IPS DF 4.7 (cell line): ENCODE results near the gene EVA1A.
"Not testable (repeated sequence)": the region's sequence is repeated elsewhere in the genome, so short reads cannot be mapped to it uniquely, and the experiment has no call there.

ENCODE experiments used
- DNase-seq: peaks from one replicate; pipeline ENCODE4 v3.0.0-alpha.2; 2013; ENCODE audit warnings: low spot score; ENCODE audit errors: extremely low read depth

EVA1A gene

DNA sequence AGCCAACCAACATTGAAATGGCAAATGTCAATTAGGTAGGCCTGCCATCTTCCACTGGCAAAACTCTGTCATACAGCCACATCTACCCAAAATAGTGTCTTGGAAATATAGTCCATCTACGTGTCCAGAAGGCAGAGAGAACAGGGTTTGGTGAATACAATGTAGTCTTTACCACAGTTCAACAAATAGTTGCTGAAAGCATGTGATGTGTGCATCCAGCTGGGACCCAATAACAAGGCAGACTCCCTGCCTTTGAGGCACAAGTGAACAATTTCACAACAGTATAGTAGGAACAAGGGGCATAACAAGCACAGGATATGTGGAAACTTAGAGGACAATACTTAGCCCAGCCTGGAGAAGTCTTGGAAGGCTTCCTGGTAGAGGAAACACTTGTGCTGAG, 72.6 kb downstream of the EVA1A start:
- DNase-seq = no peak

DNA sequence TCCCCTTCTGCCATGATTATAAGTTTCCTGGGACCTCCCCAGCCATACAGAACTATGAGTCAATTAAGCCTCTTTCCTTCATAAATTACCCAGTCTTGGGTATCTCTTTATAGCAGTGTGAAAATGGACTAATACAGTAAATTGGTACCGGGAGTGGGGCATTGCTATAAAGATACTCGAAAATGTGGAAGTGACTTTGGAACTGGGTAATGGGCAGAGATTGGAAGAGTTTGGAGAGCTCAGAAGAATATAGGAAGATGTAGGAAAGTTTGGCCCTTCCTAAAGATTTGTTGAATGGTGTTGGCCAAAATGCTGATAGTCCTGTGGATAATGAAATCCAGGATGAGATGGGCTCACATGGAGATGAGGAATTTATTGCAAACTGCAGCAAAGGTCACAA, 74.0 kb downstream of the EVA1A start:
- not testable (repeated sequence) for DNase-seq

DNA sequence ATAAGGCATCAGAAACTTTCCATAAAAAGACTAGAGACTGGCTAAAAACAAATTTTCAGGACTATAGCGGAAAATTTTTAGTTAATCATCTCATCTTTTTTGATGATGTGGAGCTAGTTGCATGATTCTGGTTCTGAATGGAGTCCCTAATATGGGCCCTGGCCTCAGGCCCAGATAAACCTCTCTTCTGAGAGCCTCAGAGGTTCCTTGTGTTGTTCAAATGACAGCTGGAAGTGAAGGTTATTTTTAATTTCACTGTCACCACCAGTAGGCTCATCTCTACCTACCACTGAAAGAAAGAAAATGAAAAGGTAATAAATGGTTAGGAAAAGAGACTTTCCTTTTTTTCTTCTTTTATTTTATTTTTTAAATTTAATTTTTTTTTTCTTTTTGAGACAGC, 75.9 kb downstream of the EVA1A start:
- DNase-seq = no peak

DNA sequence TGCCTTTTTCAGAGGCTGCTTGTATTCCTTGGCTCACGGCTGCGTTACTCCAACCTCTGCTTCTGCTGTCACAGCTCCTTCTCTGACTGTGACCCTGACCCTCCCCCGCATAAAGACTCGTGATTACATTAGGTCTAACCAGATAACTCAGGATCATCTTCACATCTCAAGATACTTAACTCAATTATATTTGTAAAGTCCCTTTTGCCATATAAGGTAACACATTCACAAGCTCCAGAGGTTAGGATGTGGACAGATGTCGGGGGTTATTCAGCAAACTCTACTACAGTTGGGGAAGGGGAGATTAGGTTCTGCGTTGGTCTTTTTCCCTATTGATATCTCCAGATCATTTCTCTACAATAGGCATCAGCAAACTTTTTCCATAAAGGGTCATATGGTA, 76.9 kb downstream of the EVA1A start:
- no peak for DNase-seq

DNA sequence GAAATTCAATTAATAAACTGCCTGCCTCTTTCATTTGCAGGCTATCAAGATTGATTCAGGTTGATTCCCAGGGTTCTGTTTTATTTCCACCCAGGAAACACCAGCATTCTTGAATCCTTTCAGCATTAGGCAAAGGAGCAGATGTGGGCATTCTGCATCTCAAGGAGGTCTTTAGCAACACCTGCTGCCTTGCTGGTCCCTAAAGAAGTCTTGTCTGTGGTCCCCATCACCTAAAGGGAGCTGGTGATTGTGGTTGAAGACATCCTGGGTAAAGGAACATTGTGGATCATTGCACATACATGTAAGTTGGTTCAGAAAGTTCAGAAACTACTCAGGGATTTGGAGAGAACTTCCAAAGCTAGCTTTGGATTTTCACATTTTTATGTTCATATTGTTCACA, 78.3 kb downstream of the EVA1A start:
- DNase-seq = no peak

DNA sequence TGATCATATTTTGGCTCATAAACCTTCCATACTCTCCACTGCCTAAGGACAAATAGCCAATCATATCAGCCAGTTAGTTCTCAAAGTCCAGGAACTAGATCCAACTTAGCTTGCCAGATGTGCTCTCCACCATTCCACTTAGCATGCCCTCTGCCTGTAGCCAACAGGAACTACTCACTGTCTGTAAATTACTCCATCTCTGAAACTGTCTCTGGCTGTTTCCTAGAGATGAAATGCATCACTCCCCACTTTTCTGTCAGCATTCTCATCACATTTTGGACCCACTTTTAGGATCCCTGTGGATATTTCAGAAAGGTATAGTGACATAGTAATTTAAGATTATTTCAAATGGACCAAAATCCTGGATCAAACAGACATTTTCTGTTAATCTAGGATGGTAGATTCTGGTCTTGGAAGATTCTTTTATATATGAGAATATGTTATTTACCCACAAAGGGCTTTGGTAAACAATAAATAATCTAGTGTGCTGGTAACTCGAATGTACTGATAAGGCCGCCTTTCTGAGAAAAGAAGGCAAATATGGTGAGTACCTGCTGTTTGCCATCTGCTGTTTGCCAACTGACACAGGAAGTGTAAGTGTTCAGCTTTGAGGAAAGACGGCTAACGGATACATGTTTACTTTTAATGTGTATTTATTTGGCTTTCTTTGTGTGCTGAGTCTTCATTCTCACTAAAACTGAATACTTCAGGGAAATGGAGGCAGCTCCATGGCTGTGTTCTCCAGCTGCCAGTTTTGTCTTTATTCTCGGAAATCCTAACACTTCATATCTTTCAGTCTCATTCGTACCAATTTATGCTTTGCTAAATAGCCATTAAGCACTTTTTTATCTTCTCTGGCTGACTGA, 79.5 kb downstream of the EVA1A start:
- no peak for DNase-seq

DNA sequence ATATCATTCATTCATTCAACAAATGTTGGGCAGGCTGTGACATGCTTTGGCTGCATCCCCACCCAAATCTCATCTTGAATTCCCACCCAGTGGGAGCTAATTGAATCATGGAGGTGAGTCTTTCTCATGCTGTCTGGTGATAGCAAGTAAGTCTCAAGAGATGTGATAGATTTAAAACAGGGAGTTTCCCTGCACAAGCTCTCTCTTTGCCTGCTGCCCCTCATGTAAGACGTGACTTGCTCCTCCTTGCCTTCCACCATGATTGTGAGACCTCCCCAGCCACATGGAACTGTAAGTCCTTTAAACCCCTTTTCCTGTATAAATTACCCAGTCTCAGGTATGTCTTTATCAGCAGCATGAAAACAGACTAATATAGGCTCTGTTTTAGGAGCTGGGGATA, 83.0 kb downstream of the EVA1A start:
- DNase-seq = not testable (repeated sequence)

DNA sequence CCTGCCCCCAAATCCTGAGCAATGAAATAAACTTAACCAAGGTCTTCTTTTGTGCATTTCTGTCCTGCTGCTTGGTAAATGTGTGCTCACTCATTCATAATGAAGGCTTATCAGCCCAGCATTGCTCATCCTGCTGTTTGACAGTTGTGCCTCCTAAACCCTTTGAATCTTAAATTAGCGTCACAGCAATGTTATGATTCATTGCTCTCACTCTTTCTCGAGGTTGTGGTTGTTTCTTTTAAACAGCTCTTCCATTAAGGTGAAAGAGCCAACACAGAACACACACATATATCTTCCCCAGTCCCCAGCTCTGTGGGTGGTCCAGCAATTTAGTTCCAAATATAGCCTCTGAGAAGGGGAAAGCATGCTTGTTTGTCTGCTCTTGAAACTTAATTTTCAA, 84.0 kb downstream of the EVA1A start:
- DNase-seq = no peak

DNA sequence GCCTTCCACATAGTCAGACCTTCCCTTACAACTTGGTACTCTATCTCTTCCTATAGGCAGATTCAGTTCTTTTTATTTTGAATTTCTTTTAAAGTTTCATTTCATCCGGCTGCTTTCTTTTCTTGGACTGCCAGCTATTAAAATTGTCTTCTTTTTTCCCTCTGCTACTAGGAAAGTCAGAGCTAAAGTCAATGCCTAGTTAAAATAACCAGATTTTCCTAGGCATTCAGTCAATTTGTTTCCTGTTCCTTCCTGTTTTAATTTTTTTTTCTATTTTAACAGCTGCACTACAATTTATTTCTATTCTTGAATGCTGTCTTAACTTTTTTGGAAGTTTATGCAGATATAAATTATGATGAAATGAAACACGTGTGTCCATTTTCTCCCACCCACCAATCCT, 84.8 kb downstream of the EVA1A start:
- no peak for DNase-seq

DNA sequence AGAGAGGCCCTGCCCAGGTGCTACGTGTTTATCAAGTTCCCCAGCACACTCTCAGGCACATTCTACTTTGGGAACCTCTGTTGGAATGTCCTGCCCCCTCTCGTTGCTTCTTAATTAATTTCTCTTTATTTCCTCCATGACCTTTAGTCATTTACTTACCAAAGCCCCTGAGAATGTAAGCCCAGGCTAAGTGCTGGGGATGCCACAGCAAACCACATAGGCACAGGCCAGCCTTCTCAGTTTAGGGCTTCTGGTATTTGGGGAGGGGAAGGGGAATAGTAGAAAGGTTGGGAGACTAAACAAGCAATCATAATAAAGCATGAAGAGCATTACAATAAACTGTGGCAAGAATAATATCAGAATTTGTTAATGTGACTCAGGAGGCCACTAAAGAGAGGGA, 85.7 kb downstream of the EVA1A start:
- DNase-seq = no peak

DNA sequence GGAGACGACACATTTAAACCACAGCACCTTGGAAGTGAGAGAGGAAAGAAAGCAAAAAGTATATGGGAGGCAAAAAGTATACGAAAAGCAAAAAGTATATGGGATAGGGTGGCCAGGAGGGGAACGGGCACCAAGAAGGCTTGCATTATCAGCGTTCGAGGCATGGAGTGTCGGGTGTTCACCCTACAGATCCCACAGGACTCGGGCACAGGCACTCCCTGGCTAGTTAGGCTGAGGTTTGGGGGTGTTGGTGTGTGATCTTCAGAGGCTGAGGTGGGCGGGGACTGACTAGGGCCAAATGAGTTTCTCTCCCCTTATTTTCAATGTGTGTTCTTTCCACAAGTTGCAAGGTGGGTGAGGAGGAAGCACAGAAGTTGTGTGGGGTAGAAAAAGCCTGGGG, 86.6 kb downstream of the EVA1A start:
- DNase-seq = no peak

DNA sequence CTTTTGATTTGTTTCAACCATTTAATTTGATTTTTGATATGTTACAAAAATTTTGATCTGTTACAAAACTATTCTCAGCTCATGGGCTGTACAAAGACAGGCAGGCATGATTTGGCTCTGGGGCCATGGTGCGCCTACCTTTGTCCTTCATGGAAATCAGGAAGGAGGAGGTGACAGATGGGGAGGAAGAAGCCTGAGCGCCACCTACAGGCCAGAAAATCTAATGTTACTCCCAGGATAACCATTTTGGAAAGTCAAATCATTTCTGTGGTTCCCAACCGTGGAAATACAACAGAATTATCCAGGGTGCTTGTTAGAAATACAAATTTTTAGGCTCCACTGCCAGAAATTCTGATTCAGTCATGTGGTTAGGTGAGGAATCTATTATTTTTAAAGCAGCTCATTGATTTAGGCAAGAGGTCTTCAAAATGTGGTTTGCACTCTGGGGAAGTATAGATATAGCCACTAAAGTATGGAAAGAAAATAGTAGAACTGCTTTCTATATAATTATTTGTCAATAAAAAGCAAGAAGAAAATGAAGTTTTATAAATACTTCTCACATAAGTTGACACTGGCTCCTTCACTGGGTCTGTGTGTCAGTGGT, 93.9 kb downstream of the EVA1A start:
- DNase-seq = peak; percentile 56

DNA sequence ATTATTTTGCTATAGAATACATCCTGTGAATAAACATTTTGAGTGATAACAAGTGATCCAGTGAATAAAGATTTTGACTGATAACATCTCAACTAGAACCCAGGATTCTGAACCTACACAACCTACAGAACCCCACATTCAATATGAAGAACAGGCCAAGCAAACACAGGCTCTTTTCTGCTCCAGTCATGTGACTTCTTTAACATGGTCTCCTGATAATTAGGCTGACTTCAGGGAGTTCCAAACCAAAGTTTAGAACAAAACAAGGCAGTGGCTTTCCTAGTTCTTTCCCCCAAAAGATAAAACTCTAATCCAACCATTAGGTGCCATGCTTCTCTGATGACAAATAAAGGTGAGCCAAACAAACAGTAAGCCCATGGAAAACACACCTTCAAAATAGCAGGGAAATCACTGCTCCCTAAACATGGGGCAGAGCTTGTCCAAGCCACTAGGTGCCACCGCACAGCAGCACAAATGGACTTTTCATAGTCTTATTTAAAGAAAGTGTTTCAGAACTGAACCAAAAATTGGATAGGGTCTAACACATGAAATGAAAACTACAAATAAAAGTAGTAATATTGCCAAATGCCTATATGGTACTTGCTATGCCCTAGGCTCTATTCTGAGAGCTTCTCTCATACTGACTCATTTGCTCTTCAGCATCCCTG, 95.3 kb downstream of the EVA1A start:
- DNase-seq = no peak

DNA sequence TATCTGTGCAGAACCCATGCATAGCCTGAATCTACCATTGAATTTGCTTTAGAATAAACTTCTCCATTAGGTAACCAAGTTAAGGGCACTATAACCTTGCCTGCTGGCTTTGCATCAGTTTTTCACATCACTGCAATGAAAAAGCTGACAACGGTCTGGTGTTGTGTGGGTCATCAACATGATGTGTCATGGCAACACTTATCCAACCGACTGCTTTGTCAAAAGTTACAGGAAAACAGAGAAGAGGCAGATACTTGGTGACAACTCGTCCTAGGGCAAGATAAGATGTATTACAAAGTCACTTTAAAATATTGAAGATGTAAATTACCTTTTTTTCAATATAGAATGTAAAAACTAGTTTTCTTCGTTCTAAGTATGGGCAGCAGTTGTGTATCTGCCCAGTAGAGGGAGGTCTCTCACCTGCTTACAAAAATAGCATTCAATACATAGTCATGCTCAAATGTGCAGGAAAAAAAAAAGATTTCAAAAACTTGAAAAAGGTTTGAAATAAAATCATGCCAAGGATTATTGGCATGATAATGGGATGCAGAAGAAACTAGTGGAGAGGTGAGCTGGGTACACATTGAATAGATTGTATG, 96.3 kb downstream of the EVA1A start:
- DNase-seq = no peak

DNA sequence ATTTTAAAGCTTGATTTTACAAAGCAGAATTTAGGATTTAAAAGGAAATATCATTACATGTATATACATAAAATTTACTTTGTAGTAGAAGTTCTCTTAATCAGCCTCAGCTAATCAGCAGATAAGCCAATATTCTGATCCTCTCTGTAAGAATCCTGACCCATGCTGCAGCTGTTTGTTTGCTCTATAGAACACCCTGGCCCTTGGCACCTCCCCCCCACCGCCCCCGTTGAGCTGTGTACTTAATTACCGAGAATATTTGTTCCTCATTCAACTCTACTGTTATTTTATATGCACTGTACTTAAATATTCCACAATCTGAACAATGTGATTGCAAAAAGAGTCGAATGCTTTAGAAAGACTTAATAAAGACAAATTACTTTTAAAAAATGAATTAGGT, 98.0 kb downstream of the EVA1A start:
- DNase-seq = no peak

DNA sequence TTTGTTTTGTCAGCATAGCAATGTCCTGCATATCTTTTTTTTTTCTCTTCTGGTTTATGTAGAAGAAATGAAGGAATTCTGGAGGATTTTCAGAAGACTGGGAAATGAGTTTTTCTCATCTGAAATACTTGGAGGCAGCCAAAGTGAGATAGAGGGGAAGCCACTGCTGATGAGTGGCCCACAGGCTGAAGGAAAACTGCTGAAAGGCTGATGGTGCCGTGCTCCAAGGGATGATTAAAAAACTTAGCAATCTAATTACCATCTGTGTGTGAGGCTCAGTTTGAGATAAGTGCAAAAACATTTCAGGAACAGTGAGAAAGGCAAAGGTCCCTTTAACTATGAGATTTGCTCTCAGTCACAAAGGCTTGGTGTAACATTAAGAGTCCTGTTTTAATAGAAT, 98.5 kb downstream of the EVA1A start:
- no peak for DNase-seq

DNA sequence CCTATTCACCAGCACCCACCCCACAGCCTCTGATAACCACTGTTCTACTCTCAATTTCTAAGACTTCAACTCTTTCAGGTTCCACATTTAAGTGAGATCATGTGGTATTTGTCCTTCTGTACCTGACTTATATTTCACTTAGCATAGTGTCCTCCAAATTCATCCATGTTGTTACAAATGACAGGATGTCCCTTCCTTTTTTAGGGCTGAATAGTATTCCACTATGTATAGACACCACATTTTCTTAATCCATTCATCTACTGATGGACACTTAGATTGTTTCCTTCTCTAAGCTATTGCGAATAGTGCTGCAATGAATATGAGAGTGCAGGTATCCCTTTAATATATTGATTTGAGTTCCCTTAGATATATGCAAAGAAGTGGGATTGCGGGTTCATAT, 100.1 kb downstream of the EVA1A start:
- no peak for DNase-seq

DNA sequence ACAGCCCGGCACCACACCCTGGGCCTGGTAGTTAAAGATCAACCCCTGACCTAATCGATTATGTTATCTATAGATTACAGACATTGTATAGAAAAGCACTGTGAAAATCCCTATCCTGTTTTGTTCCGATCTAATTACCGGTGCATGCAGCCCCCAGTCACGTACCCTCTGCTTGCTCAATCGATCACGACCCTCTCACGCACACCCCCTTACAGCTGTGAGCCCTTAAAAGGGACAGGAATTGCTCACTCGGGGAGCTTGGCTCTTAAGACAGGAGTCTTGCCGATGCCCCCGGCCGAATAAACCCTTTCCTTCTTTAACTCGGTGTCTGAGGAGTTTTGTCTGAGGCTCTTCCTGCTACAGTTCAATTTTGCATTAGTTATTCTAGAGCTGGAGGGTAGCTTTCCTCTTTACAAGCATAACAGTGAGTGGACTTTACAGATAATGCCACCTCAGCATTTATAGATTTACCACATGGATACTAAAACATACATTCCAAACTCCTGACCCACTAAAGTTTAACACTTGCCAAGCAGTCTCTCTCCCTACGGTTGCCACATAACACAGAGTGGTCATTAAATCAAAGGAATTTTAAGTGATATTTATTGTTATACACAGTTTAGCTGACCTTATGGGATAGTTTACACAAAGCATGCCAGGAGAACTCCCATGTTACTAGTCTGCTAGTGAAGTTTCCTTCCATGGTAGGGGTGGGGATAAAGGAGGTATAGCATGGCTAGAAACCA, 101.0 kb downstream of the EVA1A start:
- no peak for DNase-seq

DNA sequence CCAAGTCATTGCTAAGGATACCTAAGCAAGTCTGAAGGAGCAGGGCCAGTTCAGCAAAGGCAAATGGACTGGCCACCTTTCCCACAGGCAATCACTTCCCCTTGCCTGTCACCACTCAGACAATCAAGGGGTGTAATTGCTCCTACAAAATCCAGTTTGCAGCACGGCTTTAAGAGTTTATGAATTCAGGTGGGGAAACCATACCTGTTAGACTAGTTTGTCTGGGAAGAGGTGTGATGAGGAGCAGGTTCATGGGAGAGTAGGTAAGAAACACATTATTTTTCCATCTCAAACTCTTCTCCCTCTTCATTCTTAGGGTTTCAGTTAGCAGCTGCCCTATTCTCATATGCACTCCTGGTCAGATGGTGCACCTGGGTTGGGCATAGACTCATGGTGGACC, 102.5 kb downstream of the EVA1A start:
- no peak for DNase-seq

DNA sequence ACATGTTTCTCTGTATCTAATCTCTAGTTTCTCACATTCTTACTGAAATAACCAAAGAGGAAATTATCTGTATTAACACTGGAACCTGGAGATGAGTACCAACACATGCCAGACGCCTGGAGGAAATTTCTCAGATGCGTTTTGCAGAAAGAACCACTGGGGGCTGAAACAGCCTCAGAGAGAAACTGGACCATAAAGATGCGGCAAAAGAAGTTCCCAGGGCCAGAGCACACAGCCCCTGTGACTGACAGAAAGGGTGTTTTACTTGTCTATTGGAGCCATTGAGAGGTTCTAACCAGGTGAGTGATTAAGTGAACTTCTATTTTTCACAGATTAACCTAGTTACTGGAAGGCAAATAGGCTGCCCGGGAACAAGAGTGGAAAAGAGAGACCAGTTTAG, 103.9 kb downstream of the EVA1A start:
- no peak for DNase-seq

DNA sequence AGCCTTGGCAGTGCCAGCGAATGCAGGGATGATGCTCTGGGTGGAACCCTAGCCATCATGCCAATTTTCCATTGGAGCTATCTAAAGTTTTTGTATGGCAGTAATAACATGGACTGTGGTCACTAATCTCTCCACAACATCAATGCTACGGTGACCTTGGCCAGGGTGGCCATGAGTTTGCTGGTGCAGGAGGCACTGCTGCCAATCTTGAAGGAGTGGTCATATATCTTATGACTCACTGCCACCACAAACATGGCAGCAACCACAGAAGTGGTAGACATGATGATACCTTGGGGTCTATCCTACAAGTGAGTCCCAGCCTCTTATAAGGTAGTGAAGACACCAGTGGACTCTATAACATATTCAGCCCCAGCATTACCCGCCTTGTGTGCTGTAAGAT, 104.6 kb downstream of the EVA1A start:
- DNase-seq = no peak

DNA sequence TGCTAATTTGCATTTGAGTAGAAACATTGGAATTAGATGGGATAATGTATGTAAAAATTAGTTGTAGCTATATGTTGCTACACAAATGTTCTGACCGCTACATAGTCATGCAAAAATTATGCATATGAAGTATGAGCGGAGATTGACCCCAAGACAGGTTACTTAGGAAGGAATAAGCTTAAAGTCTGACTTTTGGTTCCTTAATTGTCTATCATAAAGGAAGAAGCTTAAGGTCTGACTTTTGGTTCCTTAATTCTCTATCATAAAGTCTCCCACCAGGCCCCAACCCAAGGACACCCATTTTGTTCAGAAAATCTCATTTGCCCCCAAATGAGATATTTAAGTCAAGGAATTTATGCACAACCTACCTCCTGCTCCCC, 106.5 kb downstream of the EVA1A start:
- no peak for DNase-seq
